Coronary artery (tissue), 2 donors: ENCODE results near the gene PADI1.

Source experiments
- DNase-seq: peaks from one replicate; pipeline ENCODE4 v3.0.0-alpha.2; 2017; ENCODE audit warnings: low spot score
- H3K27ac ChIP-seq, 2 donors: fragments of 200-600 bp; sonication (generic); one replicate each; pipeline ENCODE4 v1.5.1; 2016 to 2019
- H3K4me3 ChIP-seq: fragments of 200-600 bp; sonication (generic); 2 replicates; pipeline ENCODE4 v1.5.1; 2016; ENCODE audit warnings: mild to moderate bottlenecking, moderate library complexity
- CTCF ChIP-seq: fragments of 200-600 bp; sonication (generic); IDR thresholded peaks from one replicate; pipeline ENCODE4 v1.5.1; 2019; ENCODE audit warnings: antibody characterized with exemption

The PADI1 gene

GRCh38 chr1:17204546-17205440, at the start of gene PADI1:
TSS of gene PADI1 (plus strand) at chr1:17205128. CDS start at chr1:17205218, 90 bp downstream.
- no peak for TF ChIP-seq CTCF
- DNase-seq: no peak
- Histone ChIP-seq H3K27ac (no peak within 1 kb of the TSS), H3K4me3 (no peak within 1 kb of the TSS)

- Histone ChIP-seq H3K27ac (no peak overlapping the region), H3K4me3 (no peak overlapping the region)
- DNase-seq: peak; percentile 8
- TF ChIP-seq CTCF: no peak
Measured at GRCh38 chr1:17155257-17155920, 49.5 kb upstream of the PADI1 start.

- H3K27ac ChIP-seq: no peak overlapping the region
- no peak for TF ChIP-seq CTCF
- DNase-seq: no peak
- no peak overlapping the region for H3K4me3 ChIP-seq
Measured at GRCh38 chr1:17156108-17156507, 48.8 kb upstream of the PADI1 start.

- no peak overlapping the region for H3K4me3 ChIP-seq
- H3K27ac ChIP-seq: no peak overlapping the region
- peak; percentile 46 for DNase-seq
- no peak for TF ChIP-seq CTCF
Measured at GRCh38 chr1:17158961-17159360, 46.0 kb upstream of the PADI1 start.

- DNase-seq: peak; percentile 29
- Histone ChIP-seq H3K27ac (no peak overlapping the region), H3K4me3 (no peak overlapping the region)
- TF ChIP-seq CTCF: no peak
Measured at GRCh38 chr1:17161137-17161740, 43.7 kb upstream of the PADI1 start.

- Histone ChIP-seq H3K27ac (no peak overlapping the region), H3K4me3 (no peak overlapping the region)
- no peak for TF ChIP-seq CTCF
- DNase-seq: peak; percentile 72
Measured at GRCh38 chr1:17161926-17162800, 42.8 kb upstream of the PADI1 start.
